Glomerular visceral epithelial cell (primary cell): ENCODE measurements around the gene RAPSN.
A peak's percentile ranks its signal among the peaks of the same experiment; 100 is the strongest.

Experiments used
- DNase-seq: peaks from one replicate; pipeline ENCODE4 v3.0.0-alpha.2; 2016; ENCODE audit errors: extremely low spot score

The RAPSN gene

GRCh38 chr11:47434011-47434786 is 14.7 kb downstream of the RAPSN start:
- no peak for DNase-seq

GRCh38 chr11:47433157-47433556 is 15.8 kb downstream of the RAPSN start:
- DNase-seq, result no peak

- DNase-seq, result no peak
These were observed 17.4 kb downstream of the RAPSN start for GRCh38 chr11:47431356-47432083.

- no peak for DNase-seq
These were observed 18.4 kb downstream of the RAPSN start for GRCh38 chr11:47430524-47430923.

- peak; percentile 97 for DNase-seq
These were observed 22.6 kb downstream of the RAPSN start, which contains the start of gene PSMC3 for GRCh38 chr11:47426062-47426956. PSMC3 (minus strand) TSS chr11:47426439; CDS start chr11:47426279, 160 bp downstream.

- no peak for DNase-seq
These were observed 23.3 kb downstream of the RAPSN start for GRCh38 chr11:47425611-47426010.

- no peak for DNase-seq
These were observed 30.3 kb downstream of the RAPSN start for GRCh38 chr11:47418454-47419259.

GRCh38 chr11:47417712-47418111 is 31.2 kb downstream of the RAPSN start:
- no peak for DNase-seq

GRCh38 chr11:47415949-47416472 is 32.9 kb downstream of the RAPSN start:
- DNase-seq, result peak; percentile 95

GRCh38 chr11:47415091-47415854 is 33.7 kb downstream of the RAPSN start:
- no peak for DNase-seq

- DNase-seq, result no peak
These were observed 34.3 kb downstream of the RAPSN start for GRCh38 chr11:47414685-47415070.

- DNase-seq, result peak; percentile 46
These were observed 34.8 kb downstream of the RAPSN start for GRCh38 chr11:47413908-47414684.

- DNase-seq, result no peak
These were observed 35.6 kb downstream of the RAPSN start for GRCh38 chr11:47413351-47413750.

- peak; percentile 46 for DNase-seq
These were observed 36.8 kb downstream of the RAPSN start for GRCh38 chr11:47411884-47412746.

GRCh38 chr11:47410370-47411264 is 38.3 kb downstream of the RAPSN start:
- no peak for DNase-seq

GRCh38 chr11:47409440-47410369 is 39.2 kb downstream of the RAPSN start:
- no peak for DNase-seq
